Colonic mucosa (tissue), 4 donors: ENCODE data around the gene PIK3CD. TPM values are rescaled to one million over a fixed set of nuclear protein-coding genes. Genes with fewer than 3 reads are reported as not detected.
"Not testable (repeated sequence)": the region's sequence is repeated elsewhere in the genome, so short reads cannot be mapped to it uniquely, and the experiment has no call there.

Source experiments
- DNase-seq: peaks from one replicate; pipeline ENCODE4 v3.0.0-alpha.2; 2020
- H3K27ac ChIP-seq: fragments of 200-600 bp; one replicate; pipeline ENCODE4 v1.8.0; 2021
- H3K27me3 ChIP-seq: fragments of 200-600 bp; one replicate; pipeline ENCODE4 v1.8.0; 2021
- H3K36me3 ChIP-seq: fragments of 200-600 bp; one replicate; pipeline ENCODE4 v1.8.0; 2021
- H3K4me1 ChIP-seq: fragments of 200-600 bp; one replicate; pipeline ENCODE4 v1.8.0; 2021; ENCODE audit warnings: mild to moderate bottlenecking
- H3K4me3 ChIP-seq: fragments of 200-600 bp; one replicate; pipeline ENCODE4 v1.8.0; 2021
- H3K9ac ChIP-seq, 2 donors: one replicate each; pipeline ENCODE4 v1.7.0; 2013; ENCODE audit warnings: control low read depth in 2 of 2, low read depth in 2 of 2, low read length in 2 of 2
- H3K9me3 ChIP-seq: fragments of 200-600 bp; one replicate; pipeline ENCODE4 v1.8.0; 2021
- intact Hi-C: fragments of 100-400 bp; cut with DNase I; formaldehyde crosslinking; loops from one replicate; pipeline ENCODE4 v1.14.1; 2022
- total RNA-seq, 2 donors: library from RNA; stranded (reverse); fragmentation: NEBNext Ultra II Directional in 1 of 2; extraction: Animal tissue kit (Norgen Biotek cat#: 25700) in 1 of 2; gene quantifications; one replicate each; pipeline ENCODE4 v1.2.1, GENCODE V29; 2021
- TF ChIP-seq, protein P1 (sequence below): fragments of 200-600 bp; IDR thresholded peaks from one replicate; pipeline ENCODE4 v1.8.0; 2022; ENCODE audit warnings: antibody characterized with exemption, mild to moderate bottlenecking
- donor health status: healthy.
- donor health status: DM: no; HTN: no; CAD: no.
- donor health status: DM: no; HTN: no; CAD: no.

Gene PIK3CD
- total RNA-seq, 2 donors from 2014 or later, result 3.5 TPM

DNA sequence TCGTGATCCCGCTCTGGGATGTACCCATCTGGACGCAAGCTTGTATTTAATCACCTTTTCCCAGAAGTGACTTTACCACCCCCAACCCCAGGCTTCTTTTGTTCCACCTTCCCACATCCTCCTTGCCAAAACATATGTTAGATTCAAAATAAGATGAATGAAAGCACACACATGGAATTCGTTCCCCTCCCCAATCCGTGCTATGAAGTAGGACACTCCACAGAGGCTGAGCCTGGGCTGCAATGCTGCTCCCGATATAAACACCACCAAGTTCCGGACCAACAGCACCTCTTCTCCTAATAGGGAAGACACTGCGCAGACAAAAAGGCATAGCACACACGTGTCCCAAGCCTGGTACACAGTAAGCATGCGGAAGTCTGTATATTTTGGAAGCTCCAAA, 86.1 kb downstream of the PIK3CD start:
- TF ChIP-seq, protein P1, sequence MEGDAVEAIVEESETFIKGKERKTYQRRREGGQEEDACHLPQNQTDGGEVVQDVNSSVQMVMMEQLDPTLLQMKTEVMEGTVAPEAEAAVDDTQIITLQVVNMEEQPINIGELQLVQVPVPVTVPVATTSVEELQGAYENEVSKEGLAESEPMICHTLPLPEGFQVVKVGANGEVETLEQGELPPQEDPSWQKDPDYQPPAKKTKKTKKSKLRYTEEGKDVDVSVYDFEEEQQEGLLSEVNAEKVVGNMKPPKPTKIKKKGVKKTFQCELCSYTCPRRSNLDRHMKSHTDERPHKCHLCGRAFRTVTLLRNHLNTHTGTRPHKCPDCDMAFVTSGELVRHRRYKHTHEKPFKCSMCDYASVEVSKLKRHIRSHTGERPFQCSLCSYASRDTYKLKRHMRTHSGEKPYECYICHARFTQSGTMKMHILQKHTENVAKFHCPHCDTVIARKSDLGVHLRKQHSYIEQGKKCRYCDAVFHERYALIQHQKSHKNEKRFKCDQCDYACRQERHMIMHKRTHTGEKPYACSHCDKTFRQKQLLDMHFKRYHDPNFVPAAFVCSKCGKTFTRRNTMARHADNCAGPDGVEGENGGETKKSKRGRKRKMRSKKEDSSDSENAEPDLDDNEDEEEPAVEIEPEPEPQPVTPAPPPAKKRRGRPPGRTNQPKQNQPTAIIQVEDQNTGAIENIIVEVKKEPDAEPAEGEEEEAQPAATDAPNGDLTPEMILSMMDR, result no peak
- no peak for DNase-seq

DNA sequence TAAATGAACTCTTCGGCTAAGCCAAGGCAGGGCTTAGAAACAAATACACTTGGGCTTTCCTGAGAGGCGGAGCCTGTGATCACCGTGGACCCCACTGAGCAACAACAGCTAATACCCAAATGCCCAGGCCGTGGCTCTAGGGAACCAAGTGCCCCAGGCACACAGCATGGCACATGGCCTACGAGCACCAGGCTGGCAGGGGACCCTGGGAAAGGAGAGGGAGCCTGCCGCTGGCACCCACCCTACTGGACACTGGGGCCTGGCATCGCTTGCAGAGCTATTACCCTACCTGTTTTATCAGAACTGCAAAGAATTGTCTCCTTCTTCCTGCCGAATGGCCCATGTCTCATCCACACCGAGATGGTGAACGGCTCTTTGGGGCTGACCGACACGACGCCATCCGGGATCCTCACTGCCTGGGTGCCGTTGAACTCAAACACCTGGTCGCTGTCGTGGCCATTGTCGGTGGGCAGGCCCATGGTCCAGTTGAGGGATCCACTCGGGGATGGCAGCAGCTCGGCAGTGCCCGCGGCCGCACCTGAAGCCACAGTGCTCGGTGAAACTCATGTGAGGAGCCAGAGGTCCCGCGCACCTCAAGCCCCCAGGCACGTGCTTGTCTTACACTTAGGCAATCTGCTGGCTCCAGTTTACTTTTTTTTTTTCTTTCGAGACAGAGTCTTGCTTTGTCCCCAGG, 92.7 kb downstream of the PIK3CD start:
- Histone ChIP-seq H3K4me1 (no peaks in the 10 kb centered on the region), H3K27ac (no peak overlapping the region), H3K9me3 (no peaks in the 10 kb centered on the region), H3K36me3 (peaks cover 30% of the 10 kb centered on the region), H3K27me3 (no peaks in the 10 kb centered on the region), H3K9ac (no peak overlapping the region), H3K4me3 (no peak overlapping the region)
- TF ChIP-seq, protein P1, result no peak
- intact Hi-C loops, result no loop called here
- no peak for DNase-seq

More for the DNA sequence above, 86.1 kb downstream of the PIK3CD start:
- no peaks in the 10 kb centered on the region for H3K9me3 ChIP-seq
- no peak overlapping the region for H3K27ac ChIP-seq
- H3K27me3 ChIP-seq, result no peaks in the 10 kb centered on the region
- intact Hi-C loops, result no loop called here
- no peak overlapping the region for H3K9ac ChIP-seq
- peaks cover 37% of the 10 kb centered on the region for H3K36me3 ChIP-seq
- H3K4me3 ChIP-seq, result no peak overlapping the region
- H3K4me1 ChIP-seq, result no peaks in the 10 kb centered on the region

DNA sequence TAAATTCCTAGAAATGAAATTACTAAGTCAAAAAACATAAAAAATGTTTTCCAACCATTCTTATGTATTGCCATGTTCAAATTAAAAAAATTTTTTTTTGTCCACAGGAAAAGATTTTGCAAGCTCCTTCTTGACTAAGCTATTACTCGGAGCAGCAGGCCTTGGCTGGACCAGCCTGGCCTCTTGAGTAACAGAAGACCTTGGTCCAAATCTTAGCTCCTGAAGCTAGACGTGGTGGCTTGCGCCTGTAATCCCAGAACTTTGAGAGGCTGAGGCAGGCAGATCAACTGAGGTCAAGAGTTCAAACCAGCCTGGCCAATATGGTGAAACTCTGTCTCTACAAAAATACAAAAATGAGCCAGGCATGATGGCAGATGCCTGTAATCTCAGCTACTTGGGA, 94.7 kb downstream of the PIK3CD start:
- H3K27me3 ChIP-seq, result no peaks in the 10 kb centered on the region
- TF ChIP-seq, protein P1, result no peak
- H3K9ac ChIP-seq, result no peak overlapping the region
- H3K4me1 ChIP-seq, result no peaks in the 10 kb centered on the region
- H3K9me3 ChIP-seq, result no peaks in the 10 kb centered on the region
- no peak overlapping the region for H3K27ac ChIP-seq
- peaks cover 33% of the 10 kb centered on the region for H3K36me3 ChIP-seq
- intact Hi-C loops, result no loop called here
- no peak for DNase-seq
- H3K4me3 ChIP-seq, result no peak overlapping the region

DNA sequence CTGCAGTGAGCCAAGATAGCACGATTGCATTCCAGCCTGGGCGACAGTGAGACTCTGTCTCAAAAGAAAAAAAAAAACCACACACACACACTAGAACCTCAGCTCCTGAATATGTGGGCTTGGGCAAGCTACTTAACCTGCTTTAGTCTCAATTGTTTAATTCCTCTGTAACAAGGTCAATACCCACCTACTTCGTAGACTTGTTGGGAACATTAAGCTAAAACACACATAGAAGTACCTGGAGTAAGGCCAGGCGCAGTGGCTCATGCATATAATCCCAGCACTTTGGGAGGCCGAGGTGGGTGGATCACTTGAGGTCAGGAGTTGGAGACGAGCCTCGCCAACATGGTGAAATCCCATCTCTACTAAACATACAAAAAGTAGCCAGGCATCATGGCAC, 95.1 kb downstream of the PIK3CD start:
- Histone ChIP-seq H3K36me3 (peaks cover 35% of the 10 kb centered on the region), H3K27me3 (no peaks in the 10 kb centered on the region), H3K4me3 (no peak overlapping the region), H3K9me3 (no peaks in the 10 kb centered on the region), H3K27ac (no peak overlapping the region), H3K9ac (no peak overlapping the region), H3K4me1 (no peaks in the 10 kb centered on the region)
- intact Hi-C loops, result no loop called here
- DNase-seq, result no peak
- TF ChIP-seq, protein P1, result no peak

DNA sequence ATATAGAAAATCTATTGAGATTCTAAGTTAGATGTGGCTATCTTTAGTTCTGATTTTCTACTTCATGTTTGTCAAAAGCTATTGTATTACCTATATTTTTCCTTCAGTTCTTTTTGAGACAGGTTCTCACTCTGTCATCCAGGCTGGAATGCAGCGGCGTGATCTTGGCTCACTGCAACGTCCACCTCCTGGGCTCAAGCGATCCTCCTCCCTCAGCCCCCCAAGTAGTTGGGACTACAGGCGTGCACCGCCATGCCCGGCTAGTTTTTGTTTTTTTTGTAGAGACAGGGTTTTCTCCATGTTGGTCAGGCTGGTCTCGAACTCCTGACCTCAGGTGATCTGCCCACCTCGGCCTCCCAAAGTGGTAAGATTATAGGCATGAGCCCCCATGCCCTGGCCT, 96.9 kb downstream of the PIK3CD start:
- H3K9me3 ChIP-seq, intact Hi-C loops, H3K4me1 ChIP-seq, DNase-seq, H3K9ac ChIP-seq, H3K27ac ChIP-seq, H3K27me3 ChIP-seq, H3K4me3 ChIP-seq: not testable (repeated sequence)
- peaks cover 23% of the 10 kb centered on the region for H3K36me3 ChIP-seq

DNA sequence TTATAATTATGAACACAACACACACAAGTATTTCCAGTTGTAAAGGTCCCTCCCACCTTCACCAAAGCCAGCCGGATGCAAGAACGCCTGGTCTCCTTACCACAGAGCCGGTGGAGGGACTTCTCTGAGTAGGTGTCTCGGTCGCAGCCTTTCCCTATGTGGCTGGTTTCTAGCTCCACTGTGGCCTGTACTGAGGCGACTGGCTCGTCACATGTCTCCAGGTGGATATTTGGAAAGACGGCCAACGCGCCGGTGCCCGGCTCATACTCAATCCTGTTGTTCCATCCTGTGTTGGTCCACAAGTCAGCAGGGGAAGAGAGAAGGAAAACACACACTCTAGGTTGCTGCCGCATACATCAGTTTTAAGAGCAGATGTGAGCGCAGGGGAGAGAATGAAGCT, 97.8 kb downstream of the PIK3CD start:
- H3K36me3 ChIP-seq, result peaks cover 13% of the 10 kb centered on the region

More for the DNA sequence above, 97.8 kb downstream of the PIK3CD start:
- H3K4me3 ChIP-seq, result no peak overlapping the region
- no peaks in the 10 kb centered on the region for H3K27me3 ChIP-seq
- no peak overlapping the region for H3K27ac ChIP-seq
- H3K4me1 ChIP-seq, result no peaks in the 10 kb centered on the region
- no peak overlapping the region for H3K9ac ChIP-seq
- intact Hi-C loops, result no loop called here
- TF ChIP-seq, protein P1, result no peak
- no peaks in the 10 kb centered on the region for H3K9me3 ChIP-seq
- no peak for DNase-seq
